A549 (cell line): Measurements from ENCODE around the gene LSM11.

ENCODE experiments used
- CTCF ChIP-seq: fragments of >200 bp; sonication (Bioruptor Twin); formaldehyde crosslinking; IDR thresholded peaks from 3 replicates; pipeline ENCODE4 v1.5.1; 2016
- FOSL2 ChIP-seq, 2 experiments: fragments of 450-650 bp in 1 of 2; fragments of >200 bp in 1 of 2; sonication (Bioruptor Twin) in 1 of 2; formaldehyde crosslinking; IDR thresholded peaks; 2 replicates each; pipeline versions ENCODE4 v1.5.0 to v1.6.1; 2016 to 2020; ENCODE audit warnings: mild to moderate bottlenecking in 1 of 2, moderate library complexity in 1 of 2
- HDAC2 ChIP-seq: fragments of 200-600 bp; sonication (generic); IDR thresholded peaks from 2 replicates; pipeline ENCODE4 v1.6.1; 2016
- POLR2A ChIP-seq: IDR thresholded peaks from 2 replicates; pipeline ENCODE4 v1.6.1; 2012; ENCODE audit warnings: mild to moderate bottlenecking, low read length

- TF ChIP-seq CTCF (no peak), POLR2A (no peak), HDAC2 (no peak), FOSL2 (IDR thresholded peaks at IDR 0.05) (no peak), FOSL2 (CRISPR knock-in tag; IDR thresholded peaks at IDR 0.05) (no peak)
Observed at GRCh38 chr5:157779221-157779620, 35.7 kb downstream of the LSM11 start.
